Mucosa of rectum (tissue), 2 donors: ENCODE data around the gene A2M.
"Not testable (repeated sequence)": the region's sequence is repeated elsewhere in the genome, so short reads cannot be mapped to it uniquely, and the experiment has no call there.

Source experiments
- H3K27ac ChIP-seq, 2 donors: one replicate each; pipeline ENCODE4 v1.7.0; 2013; ENCODE audit warnings: inconsistent platforms in 2 of 2, low read depth in 2 of 2, low read length in 2 of 2
- H3K27me3 ChIP-seq, 2 donors: one replicate each; pipeline ENCODE4 v1.7.0; 2013; ENCODE audit warnings: low read length in 2 of 2; ENCODE audit not compliant: control insufficient read depth in 2 of 2, insufficient read depth in 2 of 2
- H3K36me3 ChIP-seq, 2 donors: one replicate each; pipeline ENCODE4 v1.7.0; 2013; ENCODE audit warnings: low read length in 2 of 2; ENCODE audit not compliant: control insufficient read depth in 2 of 2, insufficient read depth in 2 of 2
- H3K4me1 ChIP-seq, 2 donors: one replicate each; pipeline ENCODE4 v1.7.0; 2013; ENCODE audit warnings: low read length in 2 of 2, mild to moderate bottlenecking in 1 of 2; ENCODE audit not compliant: control insufficient read depth in 2 of 2, insufficient read depth in 2 of 2
- H3K4me3 ChIP-seq, 2 donors: one replicate each; pipeline ENCODE4 v1.7.0; 2013; ENCODE audit warnings: low read length in 2 of 2
- H3K9ac ChIP-seq, 2 donors: one replicate each; pipeline ENCODE4 v1.7.0; 2013; ENCODE audit warnings: low read length in 2 of 2, low read depth in 1 of 2, mild to moderate bottlenecking in 1 of 2
- H3K9me3 ChIP-seq, 2 donors: one replicate each; pipeline ENCODE4 v1.7.0; 2013; ENCODE audit warnings: low read length in 2 of 2; ENCODE audit not compliant: control insufficient read depth in 2 of 2
- donor health status: healthy.
- donor health status: Normal muscosa, but diverticular disease.

The A2M gene

DNA sequence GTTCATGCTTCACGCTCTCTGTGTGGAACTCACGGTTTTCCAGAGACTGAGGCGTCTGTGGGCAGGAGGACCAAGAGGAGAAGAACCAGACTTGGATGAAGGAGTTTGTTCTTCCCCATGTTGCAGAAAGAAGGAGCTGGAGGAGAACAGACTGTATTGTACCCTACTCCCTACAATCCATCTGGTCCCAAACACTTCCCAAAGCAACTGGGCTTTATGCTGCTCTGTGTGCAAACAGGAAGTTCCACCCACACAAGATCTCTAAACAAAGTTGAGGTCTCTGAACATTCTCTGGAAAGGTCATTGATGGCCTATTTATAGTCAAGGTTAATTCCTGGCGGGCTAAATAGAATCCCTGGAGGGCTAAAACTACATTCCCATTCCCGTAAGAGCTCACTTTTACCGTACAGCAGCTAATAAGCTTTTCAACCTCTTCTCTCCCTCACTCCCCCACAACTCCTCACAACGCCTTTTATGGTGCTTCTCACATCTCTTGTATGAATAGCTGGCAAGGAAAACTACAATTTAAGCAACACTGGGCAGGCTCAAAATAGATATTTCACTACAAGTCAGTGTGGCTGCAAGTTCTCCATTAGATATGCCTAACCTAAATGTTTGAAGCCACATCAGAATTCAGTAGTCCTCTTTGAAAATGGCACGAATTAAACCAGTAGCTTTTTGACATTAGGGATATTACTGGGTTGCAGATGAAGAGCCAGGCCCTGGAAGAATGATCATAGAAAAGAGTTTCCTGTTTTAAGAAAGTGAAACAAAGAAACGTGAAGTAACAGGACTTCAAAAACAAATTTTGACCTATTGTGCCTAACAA is at the start of gene A2M:
Gene A2M (minus strand): TSS at position 189 of the 829 bp plus-strand sequence. CDS start 70 bp downstream, at position 119.
- Histone ChIP-seq H3K4me3 (peak within 1 kb of the TSS; percentile 68 to 71), H3K9me3 (no peaks in the 10 kb centered on the region), H3K36me3 (no peaks in the 10 kb centered on the region), H3K27me3 (no peaks in the 10 kb centered on the region), H3K9ac (peak within 1 kb of the TSS in 1 of 2 donors; percentile 55), H3K27ac (peak within 1 kb of the TSS; percentile 66 to 80), H3K4me1 (peaks cover 0 to 5% of the 10 kb centered on the region in 2 donors)

DNA sequence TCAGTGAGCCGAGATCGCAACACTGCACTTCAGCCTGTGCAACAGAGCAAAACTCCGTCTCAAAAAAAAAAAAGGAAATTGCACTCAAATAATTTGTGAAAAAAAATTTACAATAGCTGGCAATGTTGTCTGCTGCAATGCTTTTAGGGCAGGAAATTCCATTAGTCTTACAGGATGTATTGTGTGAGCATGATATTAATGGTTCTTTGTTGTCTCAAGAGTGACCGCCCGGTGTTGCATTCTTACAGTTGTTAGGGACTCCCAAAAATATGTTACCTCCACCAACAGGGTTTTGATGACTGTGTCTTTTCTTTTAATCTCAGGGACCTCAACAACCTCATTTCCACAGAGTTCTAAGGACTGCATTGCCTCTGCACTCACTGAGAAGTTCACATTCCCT is 47.7 kb upstream of the A2M start:
- Histone ChIP-seq H3K9me3 (no peaks in the 10 kb centered on the region), H3K27me3 (no peaks in the 10 kb centered on the region), H3K9ac (no peak overlapping the region), H3K27ac (no peak overlapping the region), H3K36me3 (no peaks in the 10 kb centered on the region), H3K4me3 (no peak overlapping the region), H3K4me1 (no peaks in the 10 kb centered on the region)

DNA sequence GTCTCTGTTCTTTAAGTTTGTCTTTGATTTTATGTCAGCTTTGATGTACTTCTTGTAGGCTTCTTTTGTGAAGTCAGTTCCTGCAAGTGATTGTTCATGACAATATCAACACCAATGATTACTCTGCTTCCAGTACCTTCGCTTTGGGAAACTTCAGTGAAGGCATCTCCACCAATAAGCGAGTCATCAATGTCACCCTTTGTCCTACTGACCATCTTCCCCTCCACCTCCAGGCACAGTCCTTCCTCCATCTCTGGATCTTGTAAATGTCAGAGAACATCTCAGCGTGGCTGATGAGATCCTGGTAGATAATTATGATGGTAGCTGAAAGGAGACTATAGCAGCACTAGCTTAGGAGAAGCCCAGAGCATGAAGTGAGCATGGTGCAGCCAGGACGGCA is 40.4 kb upstream of the A2M start:
- no peak overlapping the region for H3K9ac ChIP-seq
- no peaks in the 10 kb centered on the region for H3K9me3 ChIP-seq
- H3K4me3 ChIP-seq: no peak overlapping the region
- H3K36me3 ChIP-seq: no peaks in the 10 kb centered on the region
- no peaks in the 10 kb centered on the region for H3K4me1 ChIP-seq
- no peaks in the 10 kb centered on the region for H3K27me3 ChIP-seq
- H3K27ac ChIP-seq: no peak overlapping the region

DNA sequence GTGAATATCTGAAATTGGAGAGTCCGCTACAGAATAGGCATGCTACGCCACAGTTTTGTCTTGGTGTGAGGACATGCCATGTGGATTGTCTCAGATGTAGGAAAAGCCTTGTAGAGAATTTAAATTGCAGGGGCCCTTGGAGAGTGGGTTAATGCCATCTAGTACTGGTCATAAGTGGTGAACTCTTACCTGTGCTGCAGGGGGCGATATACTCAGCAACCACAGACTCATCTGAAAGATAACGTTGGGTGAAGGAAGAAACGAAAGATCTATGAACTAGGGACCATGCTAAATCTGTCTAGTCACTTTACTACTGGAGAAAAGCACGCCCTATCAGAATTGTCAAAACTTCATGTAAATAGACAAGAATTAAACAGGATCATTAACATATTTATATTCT is 33.7 kb upstream of the A2M start:
- H3K27ac ChIP-seq: no peak overlapping the region
- no peaks in the 10 kb centered on the region for H3K36me3 ChIP-seq
- H3K9me3 ChIP-seq: no peaks in the 10 kb centered on the region
- no peak overlapping the region for H3K4me3 ChIP-seq
- H3K4me1 ChIP-seq: no peaks in the 10 kb centered on the region
- H3K27me3 ChIP-seq: no peaks in the 10 kb centered on the region
- H3K9ac ChIP-seq: no peak overlapping the region

DNA sequence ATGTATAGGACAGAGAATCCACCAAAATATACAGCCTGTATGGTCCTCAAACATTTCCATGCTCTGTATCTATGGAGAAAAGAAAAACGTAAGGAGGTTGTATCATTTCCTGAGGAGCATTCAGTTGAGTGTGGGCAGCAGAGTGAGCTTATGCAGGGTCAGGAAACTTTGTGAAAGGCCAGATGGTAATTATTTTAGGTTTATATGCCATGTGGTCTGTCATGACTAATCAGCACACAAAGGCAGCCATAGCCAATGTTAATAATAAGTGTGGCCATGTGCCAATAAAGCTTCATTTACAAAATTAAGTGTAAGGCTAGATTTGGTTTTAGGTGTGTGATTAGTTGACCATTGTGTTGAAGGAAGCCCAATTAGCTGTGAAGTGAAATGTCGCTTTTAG is 33.2 kb upstream of the A2M start:
- Histone ChIP-seq H3K9me3 (no peaks in the 10 kb centered on the region), H3K27ac (no peak overlapping the region), H3K4me3 (no peak overlapping the region), H3K27me3 (no peaks in the 10 kb centered on the region), H3K4me1 (no peaks in the 10 kb centered on the region), H3K9ac (no peak overlapping the region), H3K36me3 (no peaks in the 10 kb centered on the region)

DNA sequence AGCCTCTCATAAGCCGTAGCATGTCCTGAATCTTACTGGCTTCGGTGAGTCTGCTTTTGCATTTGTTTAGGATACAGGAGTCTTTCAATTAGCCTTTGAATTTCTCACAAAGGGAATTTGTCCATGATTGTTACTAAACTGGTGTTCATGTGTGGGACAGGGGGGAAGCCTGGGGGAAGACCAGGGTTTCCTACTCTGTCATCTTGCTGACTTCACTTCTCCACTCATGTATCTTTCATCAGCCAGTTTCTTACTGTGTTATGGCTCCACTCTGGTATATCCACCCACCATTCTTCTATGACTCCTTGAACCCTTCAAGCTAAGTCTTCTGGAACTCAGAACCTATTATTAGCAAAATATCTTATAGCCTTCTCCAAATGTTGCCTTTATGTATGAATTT is 31.7 kb upstream of the A2M start:
- Histone ChIP-seq H3K9ac (no peak overlapping the region), H3K9me3 (no peaks in the 10 kb centered on the region), H3K27ac (no peak overlapping the region), H3K36me3 (no peaks in the 10 kb centered on the region), H3K4me1 (no peaks in the 10 kb centered on the region), H3K27me3 (no peaks in the 10 kb centered on the region), H3K4me3 (no peak overlapping the region)

DNA sequence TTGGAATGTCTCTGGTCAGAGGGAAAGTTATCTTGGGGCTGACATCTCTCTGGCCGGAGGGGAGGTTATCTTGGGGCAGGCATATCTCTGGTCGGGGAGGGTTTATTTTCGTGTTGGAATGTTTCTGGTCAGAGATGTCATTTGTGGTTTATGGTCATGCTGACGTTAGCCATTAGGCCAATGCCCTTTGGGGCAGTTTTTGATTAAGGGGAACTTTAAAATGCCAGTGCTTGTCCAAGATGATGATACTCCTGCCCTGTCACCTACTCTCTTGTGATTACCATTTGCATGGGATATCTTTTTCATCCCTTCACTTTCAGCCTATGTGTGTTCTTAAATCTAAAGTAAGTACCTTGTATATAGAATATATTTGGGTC is 29.0 kb upstream of the A2M start:
- H3K4me1 ChIP-seq: no peaks in the 10 kb centered on the region
- no peak overlapping the region for H3K9ac ChIP-seq

DNA sequence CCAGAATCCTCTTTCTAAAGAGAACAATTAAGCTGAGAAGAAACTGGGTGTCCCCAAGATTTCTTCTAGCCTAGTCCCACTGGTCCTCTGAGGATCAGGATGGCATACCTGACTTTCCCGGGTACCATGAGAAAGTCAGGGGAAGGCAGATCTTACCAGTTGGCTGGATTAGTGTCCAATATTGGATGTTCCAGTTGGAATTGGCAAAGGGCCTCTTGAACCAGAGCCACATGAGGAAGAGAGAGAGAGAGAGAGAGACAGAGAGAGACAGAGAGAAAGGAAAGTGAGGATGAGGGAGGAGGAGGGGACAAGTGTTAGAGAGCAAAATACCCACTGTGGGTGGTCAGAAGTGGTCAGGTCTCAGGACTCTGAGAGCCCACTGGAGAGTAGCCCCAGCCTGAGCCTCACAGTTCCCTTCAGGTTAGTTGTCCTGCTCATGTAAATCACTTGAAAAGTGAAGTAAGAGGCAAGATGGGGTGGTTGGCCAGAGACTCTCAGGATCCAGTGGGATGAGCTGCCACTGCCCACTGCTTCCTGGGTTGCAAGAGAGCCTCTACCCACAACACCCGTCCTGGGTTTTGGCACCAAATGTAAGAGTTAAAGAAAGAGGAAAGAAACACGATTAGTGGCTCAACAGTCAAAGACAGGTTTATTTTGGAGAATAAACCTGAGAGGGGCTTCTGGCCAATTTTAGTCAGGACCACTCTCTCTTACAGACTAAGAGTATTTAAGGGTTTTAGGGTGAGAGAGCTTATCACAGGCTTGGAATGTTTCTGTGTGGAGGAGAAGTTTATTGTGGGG is 28.4 kb upstream of the A2M start:
- no peaks in the 10 kb centered on the region for H3K36me3 ChIP-seq
- H3K4me3 ChIP-seq: no peak overlapping the region
- H3K27ac ChIP-seq: no peak overlapping the region
- H3K9ac ChIP-seq: no peak overlapping the region
- no peaks in the 10 kb centered on the region for H3K27me3 ChIP-seq
- H3K9me3 ChIP-seq: no peaks in the 10 kb centered on the region
- no peaks in the 10 kb centered on the region for H3K4me1 ChIP-seq

More for the DNA sequence above, 29.0 kb upstream of the A2M start:
- no peak overlapping the region for H3K4me3 ChIP-seq
- no peaks in the 10 kb centered on the region for H3K36me3 ChIP-seq
- no peak overlapping the region for H3K27ac ChIP-seq
- H3K9me3 ChIP-seq: no peaks in the 10 kb centered on the region
- no peaks in the 10 kb centered on the region for H3K27me3 ChIP-seq

DNA sequence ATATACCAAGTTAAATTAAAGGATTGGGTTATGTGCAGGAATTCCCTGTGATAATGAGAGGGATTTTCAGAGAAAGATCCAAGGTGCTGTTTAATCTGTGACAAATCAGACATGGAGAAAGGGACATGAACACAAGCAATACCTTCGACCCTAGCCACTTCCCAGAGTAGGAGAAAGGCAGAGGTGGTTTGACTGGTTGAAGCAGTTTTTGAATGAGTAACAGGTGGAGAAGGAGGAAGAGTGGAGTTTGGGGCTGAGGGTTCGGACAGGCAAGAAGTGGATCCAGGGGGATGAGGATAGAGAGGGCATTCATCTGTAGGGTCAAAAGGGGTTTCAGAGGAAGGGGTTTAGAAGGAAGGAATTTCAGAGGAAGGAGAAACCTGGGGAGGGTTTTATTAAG is 27.4 kb upstream of the A2M start:
- H3K9me3 ChIP-seq: no peaks in the 10 kb centered on the region
- no peak overlapping the region for H3K27ac ChIP-seq
- H3K9ac ChIP-seq: no peak overlapping the region
- no peaks in the 10 kb centered on the region for H3K36me3 ChIP-seq
- no peaks in the 10 kb centered on the region for H3K27me3 ChIP-seq
- no peaks in the 10 kb centered on the region for H3K4me1 ChIP-seq
- no peak overlapping the region for H3K4me3 ChIP-seq

DNA sequence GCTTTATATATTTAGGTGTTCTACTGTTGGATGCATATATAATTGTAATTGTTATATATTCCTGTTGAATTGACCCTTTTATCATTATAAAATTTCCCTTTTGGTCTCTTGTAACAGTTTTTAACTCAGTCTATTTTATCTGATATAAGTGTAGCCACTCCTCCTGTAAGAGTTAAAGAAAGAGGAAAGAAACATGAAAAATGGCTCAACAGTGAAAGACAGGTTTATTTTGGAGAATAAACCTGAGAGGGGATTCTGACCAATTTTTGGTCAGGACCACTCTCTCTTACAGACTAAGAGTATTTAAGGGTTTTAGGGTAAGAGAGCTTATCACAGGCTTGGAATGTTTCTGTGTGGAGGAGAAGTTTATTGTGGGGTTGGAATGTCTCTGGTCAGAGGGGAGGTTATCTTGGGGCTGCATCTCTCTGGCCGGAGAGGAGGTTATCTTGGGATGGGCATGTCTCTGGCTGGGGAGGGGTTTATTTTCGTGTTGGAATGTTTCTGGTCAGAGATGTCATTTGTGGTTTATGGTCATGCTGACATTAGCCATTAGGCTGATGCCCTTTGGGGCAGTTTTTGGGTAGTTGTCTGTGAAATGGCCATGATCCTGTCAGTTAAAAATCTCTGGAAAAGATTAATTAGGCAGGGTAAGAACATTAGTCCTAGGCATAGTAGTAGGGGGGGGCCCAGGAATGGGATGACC is 24.0 kb upstream of the A2M start:
- not testable (repeated sequence) for H3K36me3 ChIP-seq, H3K4me3 ChIP-seq, H3K27ac ChIP-seq, H3K27me3 ChIP-seq, H3K9me3 ChIP-seq, H3K9ac ChIP-seq, H3K4me1 ChIP-seq
